Measurements from ENCODE around the gene REM2. TPM values are rescaled to one million over a fixed set of nuclear protein-coding genes. Genes with fewer than 3 reads are reported as not detected.

The REM2 gene
- total RNA-seq, 1 donor from 2014 or later = 0.72 TPM

DNA sequence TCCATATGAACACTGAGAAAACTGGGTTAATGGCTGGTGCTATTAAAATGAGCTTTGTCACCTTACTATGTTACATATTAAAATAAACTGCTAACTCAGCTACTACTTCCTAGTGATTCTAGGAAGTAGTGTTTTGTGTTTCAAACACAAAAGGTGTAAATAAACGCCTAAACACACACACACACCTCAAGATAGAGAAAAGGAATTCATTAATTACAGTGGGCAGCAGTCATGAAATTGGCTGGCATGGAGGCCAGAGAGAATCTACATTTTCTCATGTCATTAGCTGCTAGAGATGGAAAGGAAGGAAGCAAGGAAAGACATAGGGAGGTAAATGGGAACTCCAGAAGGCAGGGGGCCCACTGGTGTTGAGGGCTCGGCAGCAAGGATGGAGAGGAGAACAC is 46.9 kb downstream of the REM2 start:
- DNase-seq = no peak

DNA sequence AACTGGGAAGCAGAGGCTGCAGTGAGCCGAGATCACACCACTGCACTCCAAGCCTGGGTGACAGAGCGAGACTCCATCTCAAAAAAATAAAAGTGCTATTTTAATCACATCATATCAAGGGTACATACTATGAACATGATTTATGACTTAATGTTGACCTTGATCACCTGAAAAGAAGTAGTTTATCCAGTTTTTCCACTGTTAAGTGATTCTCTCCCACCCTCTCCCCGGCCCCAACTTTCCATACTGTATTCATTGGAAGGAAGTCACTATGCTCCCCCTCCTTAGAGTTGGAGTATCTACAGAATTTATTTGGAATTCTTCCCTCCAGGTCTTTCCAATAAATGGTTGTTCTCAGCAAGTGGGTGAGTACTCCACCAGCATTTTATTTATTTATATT is 49.1 kb downstream of the REM2 start:
- peak; percentile 27 for DNase-seq

DNA sequence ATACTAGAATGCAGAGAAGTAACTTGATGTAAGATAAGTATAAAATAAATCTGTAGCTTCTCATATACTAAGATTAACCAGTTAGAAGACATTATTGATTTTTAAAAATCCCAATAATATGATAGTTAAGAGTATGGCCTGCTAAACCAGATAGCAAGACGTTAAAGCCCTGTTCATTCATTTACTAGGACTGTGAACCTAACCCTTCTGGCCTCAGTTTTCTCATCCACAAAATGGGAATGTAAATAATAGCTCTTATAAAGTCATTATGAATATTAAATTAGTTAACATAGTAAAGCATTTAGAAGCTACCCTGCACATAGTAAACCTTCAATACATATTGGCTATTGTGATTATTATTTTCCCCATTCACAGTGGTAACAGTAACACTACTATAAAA is 52.1 kb downstream of the REM2 start:
- no peak for DNase-seq

Small RNA genes lying within 50 kb of the gene (small RNA-seq; reads per million reads assigned to genes)
- gene RF00019 (ENCODE audit: low replicate concordance) = not detected

Other genes with a start within 250 kb of the REM2 start
- not detected for gene OR6J1, start 238.9 kb upstream of the REM2 start, total RNA-seq
- gene OXA1L, start 116.5 kb upstream of the REM2 start, total RNA-seq = 92.3 TPM
- 14.2 TPM for gene SLC7A7, start 67.8 kb upstream of the REM2 start, total RNA-seq
- 36.8 TPM for gene MRPL52, start 53.3 kb upstream of the REM2 start, total RNA-seq
- gene MMP14, start 46.6 kb upstream of the REM2 start, total RNA-seq = 131 TPM
- 30.5 TPM for gene LRP10, start 11.5 kb upstream of the REM2 start, total RNA-seq
- gene RBM23, start 35.9 kb downstream of the REM2 start, total RNA-seq = 162 TPM
- 64.8 TPM for gene PRMT5, start 46.2 kb downstream of the REM2 start, total RNA-seq
- gene HAUS4, start 73.9 kb downstream of the REM2 start, total RNA-seq = 60.3 TPM
- gene AJUBA, start 99.3 kb downstream of the REM2 start, total RNA-seq = 47.2 TPM
- 13.5 TPM for gene C14orf93, start 126.9 kb downstream of the REM2 start, total RNA-seq
- gene PSMB5, start 151.7 kb downstream of the REM2 start, total RNA-seq = 190 TPM
- not detected for gene PSMB11, start 159.0 kb downstream of the REM2 start, total RNA-seq
- 4.5 TPM for gene CDH24, start 174.3 kb downstream of the REM2 start, total RNA-seq
- 103 TPM for gene ACIN1, start 211.9 kb downstream of the REM2 start, total RNA-seq
- 25.5 TPM for gene C14orf119, start 212.3 kb downstream of the REM2 start, total RNA-seq
- gene CIROP, start 221.8 kb downstream of the REM2 start, total RNA-seq = not detected
- not detected for gene CEBPE, start 236.0 kb downstream of the REM2 start, total RNA-seq

Measured in tongue (tissue), 3 donors.